HG02981 (cell line): Measurements from ENCODE around the gene PROB1.
"Not testable (repeated sequence)": the region's sequence is repeated elsewhere in the genome, so short reads cannot be mapped to it uniquely, and the experiment has no call there.

Source experiments
- ATAC-seq: cut with Tn5 transposase; IDR thresholded peaks from one replicate; pipeline ENCODE4 v1.9.1; 2021; ENCODE audit warnings: mild to moderate bottlenecking, moderate library complexity; ENCODE audit not compliant: unreplicated experiment

The PROB1 gene

DNA sequence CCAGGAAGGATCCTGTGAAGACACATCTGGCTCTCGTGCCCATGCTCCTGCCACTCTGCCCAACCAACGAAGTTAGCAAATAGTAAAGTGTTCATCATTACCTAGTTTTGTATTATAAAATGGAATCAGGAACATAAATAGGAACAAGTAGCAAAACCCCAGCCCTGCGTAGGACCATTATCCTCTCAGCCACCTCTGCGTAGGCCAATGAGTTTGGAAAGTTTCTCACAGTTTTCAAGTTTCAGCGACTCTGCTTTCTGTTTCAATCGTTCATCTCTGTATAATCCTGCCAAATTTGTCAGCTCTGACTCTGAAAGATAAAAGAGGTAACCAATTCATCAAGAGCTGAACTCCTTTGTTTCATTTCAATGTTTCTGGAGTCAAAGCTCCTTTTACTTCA is 19.1 kb upstream of the PROB1 start:
- ATAC-seq: no peak

DNA sequence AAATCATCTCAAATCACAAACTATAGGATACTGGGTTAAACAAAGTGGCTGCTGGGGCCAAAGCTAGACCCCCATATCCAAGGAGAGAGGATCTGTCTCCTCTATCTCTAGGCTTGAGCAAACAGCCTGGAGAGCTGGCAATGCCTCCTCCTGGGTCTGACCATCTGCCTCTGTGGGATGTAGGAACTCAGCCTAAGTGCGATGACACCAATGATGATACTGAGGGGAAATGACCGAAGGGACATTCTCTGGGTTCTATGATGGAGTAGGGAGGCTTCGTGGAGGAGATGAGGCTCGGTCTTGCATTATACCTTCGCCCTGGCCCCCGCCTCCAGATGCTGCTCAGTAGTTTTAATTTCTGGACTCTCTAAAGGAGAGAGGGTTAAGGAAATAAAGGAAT is 18.2 kb upstream of the PROB1 start:
- no peak for ATAC-seq

DNA sequence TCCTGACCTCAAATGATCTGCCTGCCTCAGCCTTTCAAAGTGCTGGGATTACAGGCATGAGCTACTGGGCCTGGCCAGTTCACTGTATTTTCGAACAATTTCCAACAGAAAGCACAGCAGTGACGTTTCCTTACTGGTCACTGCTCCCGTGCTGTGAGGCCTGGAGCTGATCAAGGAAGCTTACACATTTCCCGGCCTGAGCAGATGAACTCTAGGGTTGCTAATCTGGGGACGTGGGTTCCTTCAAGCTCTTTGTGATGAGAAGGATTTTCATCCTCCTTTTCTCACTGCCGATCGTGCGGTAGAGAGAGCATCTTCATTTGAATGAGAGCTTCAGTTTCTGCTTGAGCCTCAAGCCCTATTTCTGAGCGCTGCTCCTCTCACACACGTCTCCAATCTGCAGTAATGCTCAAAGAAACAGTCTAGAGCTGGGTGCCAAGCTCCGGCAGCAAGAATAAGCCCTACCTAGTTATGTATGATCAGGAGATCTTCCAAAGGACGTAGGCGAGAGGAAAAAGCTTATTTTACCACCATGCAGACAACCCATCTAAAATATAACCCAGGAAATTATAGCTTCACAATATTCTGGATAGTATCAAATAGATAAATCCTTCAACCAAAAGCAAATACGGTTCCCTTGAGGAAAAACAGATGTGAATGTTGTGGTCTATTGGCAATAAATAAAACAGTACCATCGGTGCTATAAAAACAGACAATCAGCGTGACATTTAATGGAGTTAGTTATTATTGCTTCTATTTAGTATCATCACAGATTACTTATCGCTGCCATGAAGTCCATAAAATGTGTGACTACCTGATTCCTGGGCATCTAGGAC is 16.3 kb upstream of the PROB1 start:
- no peak for ATAC-seq

DNA sequence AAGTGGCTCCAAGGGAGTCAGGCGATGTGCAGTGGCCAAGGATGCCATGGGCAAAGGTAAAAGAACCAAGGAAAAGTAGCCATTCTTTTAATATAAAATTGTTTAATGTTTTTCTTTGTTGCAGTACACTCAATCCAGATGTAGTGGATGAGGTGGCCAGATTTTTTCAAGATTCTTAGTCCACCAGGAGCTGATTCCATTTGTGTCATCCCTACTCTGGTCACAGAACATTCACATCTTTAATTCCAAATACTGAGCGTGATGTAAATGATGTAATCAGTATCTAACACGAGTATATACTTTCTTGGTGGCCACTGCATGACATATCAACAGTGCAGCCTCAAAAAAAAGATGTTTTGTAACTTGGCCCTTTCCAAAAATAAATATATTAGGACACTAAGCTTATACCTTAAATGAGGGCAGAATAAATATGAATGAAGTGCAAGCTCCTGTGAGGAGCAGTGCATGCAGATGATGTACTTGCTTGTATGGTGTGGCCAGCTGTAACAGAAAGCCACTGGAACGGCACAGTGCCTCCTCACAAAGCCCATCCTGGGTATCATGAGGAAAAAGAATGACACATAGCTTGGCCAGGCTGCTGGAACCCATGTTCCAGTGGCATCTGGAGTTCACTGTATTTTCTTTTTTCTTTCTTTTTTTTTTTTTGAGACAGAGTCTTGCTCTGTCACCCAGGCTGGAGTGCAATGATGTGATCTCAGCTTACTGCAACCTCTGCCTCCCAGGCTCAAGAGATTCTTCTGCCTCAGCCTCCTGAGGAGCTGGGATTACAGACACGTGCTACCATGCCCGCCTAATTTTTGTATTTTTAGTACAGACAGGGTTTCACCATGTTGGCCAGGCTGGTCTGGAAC is 15.5 kb upstream of the PROB1 start:
- ATAC-seq: no peak

DNA sequence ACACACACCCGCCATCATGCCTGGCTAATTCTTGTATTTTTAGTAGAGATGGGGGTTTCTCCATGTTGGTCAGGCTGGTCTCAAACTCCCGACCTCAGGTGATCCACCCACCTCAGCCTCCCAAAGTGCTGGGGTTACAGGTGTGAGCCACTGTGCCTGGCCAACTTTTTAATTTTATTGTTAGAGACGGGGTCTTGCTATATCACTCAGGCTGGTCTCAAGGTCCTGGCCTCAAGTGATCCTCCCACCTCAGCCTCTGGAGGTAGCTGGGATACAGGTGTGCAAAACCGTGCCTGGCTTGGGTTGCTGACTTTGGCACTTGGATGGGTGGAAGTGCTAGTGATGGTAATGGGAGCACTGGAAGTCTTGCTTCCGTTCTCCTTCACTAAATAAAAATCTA is 14.2 kb upstream of the PROB1 start:
- ATAC-seq: not testable (repeated sequence)

DNA sequence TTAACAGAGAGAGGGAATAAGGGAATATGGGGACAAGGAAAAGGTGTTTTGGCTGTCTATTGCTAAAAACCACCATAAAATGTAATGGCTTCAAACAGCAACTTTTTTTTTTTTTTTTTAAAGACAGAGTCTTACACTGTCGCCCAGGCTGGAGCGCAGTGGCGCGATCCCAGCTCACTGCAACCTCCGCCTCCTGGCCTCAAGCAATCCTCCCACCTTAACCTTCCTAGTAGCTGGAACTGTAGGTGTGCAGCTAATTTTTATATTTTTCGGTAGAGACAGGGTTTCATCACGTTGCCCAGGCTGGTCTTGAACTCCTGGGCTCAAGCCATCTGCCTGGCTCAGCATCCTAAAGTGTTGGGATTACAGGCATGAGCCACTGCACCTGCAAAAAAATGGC is 13.3 kb upstream of the PROB1 start:
- ATAC-seq: no peak

DNA sequence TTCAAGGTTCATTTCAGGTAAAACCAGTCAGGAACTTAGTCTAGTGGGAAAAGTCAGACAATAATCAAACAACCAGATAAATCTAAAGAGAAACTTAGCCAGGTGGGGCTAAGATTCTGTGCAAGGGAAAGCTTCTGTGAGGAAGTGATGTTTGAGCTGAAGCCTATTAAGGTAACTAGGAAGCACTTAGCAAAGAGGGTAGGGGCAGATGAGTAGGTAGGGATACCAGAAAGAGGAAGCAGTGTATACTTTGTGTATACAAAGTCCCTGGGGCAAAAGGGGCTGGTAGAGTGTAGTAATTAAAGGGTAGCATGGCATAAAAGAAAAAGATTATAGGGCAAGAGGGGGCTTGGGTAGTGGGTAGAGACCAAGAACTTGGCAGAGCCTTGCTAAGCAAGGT is 12.6 kb upstream of the PROB1 start:
- ATAC-seq: no peak

DNA sequence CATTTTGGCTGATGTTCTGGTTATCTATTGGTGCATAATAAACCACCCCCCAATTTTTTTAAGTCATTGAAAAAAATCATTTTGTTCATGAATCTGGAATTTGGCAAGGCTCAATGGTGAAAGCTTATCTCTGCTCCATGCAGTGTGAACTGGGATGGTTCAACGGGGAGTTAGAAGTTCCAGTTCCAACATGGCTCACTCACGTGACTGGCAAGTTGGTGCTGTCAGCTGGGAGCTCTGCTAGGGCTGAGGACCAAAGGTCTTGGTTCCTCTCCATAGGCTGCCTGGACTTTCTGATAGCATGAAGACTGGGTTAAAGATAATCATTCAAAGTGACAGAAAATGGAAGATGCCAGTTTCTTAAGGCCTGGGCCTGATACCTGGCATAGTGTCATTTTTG is 12.1 kb upstream of the PROB1 start:
- ATAC-seq: no peak

DNA sequence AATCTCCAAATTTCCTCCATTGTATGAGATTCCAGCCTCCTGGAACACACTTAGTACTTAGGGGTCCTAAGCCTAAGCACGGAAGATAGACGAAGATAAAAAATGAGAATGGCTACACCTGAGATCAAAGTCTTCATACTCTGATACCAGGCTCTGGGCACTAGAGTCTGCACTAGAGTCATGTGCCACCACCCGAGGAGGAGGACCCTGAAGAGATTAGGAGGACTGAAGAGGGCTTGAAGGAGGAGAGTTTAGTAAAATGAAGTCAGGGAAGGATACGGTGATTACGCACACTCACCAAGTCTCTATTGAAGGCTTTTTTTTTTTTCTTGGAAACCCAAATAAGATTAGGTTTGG is 9.6 kb upstream of the PROB1 start:
- no peak for ATAC-seq

DNA sequence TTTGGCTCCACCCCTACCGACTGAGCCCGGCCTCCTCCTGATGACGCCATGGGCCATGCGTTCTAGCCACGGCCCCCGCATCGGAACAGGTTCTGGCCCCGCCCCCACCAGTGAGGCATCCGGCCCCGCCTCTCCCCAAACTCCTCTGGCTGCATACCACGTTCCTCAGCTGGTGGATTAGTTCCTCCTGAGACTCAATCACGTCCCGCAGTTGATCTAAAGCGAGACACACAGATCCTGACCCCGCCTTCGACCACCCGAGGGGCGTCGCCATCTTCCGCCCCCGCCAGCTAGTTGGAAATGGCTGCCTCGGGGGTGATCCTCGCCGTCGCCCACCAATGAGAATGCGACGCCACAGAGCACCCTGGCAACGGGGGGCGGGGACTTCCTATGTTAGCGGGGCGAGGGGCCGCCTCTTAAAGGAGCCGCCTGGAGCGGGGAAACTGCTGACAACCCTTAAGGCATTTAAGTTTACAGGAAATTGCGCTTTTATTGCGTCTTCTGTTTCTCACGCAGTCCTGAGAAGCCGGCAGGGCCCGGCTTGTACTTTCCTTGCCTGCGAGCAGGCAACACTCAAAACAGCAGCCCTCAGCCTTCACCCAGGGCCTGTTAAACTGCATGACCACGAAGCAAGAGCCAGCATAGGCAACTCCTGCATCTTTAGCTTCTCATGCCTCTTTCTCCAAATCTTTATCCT is 9.0 kb upstream of the PROB1 start, which contains the start of gene SPATA24:
TSS of gene SPATA24 (minus strand) at position 303 of the 697 bp plus-strand sequence. CDS start at position 274, 29 bp downstream.
- peak; percentile 87 for ATAC-seq

DNA sequence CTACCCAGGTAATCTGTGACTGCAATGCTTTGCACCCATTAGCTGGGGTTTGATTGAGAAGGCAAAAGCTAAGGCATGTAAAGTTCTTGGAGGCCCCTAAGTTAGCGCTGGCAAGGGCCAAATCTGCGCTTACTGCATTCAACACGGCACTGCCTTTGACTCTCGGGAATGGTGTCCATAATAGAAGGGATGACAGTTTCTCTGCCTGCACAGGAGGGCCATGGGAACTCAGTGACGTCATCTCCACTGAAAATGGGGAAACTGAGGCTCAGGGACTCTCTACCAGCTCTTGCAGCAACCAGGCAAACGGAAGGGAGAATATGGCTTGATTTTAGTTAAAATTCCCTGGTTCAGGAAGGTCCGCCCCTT is 8.5 kb upstream of the PROB1 start:
- no peak for ATAC-seq

DNA sequence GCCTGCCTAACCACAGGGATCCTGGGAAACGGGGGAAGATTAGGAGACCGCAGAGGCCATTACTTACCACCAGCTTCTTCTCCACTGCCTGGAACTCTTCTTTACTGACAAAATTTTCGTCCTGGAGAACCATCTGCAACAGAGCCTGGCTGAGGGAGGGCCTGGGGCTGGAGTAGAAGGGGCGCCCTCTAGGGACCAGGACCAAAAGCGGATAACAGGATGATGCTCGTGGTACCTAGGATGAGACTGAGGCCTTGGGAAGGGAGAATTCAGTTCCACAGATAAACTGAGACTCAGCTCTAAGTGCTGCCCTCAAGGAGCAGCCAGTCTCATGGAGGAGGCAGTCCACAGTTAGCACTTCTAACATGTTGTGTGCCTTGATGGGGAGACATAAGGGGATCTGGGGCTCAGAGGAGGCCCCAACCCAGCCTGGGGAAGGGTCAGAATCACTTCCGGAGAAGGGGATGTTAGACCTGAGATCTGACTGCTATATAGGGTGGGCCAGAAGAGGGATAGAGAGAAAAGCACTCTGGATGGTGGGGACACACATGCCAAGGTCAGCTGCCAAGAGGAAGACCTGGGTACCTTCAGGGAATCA is 7.8 kb upstream of the PROB1 start:
- no peak for ATAC-seq

DNA sequence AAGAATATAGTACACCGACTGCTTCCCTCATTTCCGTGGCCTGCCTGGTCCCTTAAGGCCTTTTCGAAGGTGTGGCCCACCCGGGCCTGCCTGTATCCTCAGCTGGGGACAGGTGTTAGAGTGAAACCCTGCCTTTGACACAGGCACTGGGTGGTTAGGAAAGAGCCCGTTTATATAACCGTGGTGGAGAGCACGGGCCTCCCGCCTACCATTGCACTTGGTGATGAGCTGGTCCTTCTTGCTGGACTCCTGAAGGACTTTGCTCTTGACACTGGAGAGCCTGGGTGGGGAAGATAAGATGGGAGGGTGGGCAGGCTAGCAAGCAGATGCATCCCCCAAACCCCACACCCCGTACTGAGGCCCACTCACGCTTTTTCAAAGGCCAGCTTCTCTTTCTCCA is 6.6 kb upstream of the PROB1 start:
- no peak for ATAC-seq

DNA sequence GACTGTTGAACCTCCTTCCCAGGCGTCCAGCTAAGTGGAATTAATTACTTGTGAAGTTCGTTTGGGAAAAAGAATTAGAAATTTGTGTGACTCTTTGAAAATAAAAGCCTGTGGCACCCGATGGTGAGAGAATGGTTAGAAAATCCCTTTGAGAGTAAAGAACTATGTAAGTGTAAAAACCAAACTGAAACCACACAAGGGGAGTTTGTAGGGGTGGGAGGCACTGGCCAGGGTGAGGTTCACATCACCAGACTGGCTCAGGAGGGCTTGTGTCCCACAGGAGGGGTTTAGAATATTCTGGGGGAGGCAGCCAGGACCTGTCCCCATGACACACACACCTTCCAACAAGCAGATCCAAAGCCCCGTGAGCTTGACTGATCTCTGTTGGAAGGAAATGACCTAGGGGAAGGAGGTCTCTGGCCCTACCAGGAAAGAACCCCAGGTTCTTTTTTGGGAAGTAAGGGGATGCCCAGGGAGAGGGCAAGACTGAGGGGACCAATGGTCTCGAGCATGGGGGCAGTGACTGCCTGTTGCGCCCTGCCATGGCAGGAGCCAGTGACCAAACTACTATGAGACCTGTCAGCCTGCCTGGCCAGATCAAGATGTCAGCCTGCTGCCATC is 4.7 kb upstream of the PROB1 start:
- ATAC-seq: no peak

DNA sequence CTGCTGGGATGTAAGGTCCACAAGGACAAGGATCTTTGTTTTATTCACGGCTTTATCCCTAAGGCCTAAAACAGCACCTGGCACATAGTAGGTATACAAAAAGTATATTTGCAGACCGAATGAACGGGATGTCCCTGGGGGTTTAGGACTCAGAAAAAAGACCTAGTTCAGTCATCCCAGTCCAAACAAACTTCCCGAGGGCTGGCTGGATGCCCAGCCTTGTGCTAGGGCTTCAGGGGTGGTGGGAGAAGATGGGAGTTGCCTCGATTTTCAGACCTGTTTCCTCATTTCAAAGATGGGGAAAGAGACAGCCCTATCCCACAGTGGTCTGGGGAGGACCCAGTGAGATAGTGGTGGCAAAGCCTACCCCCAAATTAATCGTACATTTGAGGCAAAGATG is 3.0 kb upstream of the PROB1 start:
- ATAC-seq: no peak

DNA sequence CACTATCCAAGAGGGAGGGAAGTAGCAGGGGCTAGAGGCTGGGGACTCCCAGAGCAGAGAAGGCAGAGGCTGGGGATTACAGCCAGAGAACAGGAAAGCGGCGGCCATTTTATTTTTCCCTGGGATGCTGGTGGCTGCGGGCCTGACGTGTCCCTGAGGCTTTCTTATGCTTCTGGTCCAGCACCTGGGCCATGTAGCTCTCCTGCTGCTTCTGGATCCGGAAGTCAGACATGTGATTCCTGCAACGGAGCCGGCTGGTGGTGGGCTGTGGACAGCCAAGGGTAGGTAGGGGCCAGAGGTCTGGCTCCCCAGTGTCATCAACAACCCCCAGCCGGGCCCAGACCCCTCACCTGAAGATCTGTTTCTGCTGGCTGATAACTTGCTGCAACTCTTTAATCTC is 1.8 kb upstream of the PROB1 start:
- ATAC-seq: no peak

DNA sequence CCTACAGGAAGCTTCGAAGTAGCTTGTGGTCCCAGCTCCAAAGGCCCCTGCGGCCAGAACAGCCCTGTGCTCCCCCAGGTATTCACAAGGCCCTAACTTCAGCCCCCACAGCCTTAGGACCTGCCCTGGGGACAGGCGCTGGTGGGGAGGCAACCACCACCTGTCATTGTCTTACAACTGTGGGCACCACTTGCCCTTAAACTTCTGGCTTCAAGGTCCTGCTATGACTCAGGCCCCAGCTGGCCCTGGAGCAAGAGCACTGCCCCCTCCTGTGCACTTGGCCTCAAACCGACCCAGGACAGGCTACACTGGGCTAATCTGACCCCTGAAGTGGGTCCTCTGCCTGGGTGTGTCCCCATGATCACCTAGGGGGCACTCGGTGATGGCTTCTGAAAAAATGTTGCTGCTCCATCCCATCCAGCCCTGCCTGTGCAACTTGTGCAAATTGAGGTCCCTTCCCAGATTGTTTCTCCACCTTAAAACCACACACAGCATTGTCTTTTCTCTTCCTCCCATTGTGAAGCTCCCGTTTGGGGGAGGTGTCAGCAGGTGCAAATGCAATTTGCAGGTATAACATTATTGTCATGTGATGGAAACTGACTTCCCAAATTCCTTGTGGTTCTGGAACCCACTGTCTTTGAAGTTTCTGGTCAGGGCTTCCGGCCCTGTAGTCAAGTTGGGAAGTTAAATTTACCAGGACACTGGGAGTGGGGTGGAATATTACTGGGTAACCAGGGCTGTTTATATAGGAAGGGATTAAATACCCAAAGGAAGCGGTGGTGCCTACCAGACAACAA is 1.1 kb upstream of the PROB1 start:
- ATAC-seq: no peak

DNA sequence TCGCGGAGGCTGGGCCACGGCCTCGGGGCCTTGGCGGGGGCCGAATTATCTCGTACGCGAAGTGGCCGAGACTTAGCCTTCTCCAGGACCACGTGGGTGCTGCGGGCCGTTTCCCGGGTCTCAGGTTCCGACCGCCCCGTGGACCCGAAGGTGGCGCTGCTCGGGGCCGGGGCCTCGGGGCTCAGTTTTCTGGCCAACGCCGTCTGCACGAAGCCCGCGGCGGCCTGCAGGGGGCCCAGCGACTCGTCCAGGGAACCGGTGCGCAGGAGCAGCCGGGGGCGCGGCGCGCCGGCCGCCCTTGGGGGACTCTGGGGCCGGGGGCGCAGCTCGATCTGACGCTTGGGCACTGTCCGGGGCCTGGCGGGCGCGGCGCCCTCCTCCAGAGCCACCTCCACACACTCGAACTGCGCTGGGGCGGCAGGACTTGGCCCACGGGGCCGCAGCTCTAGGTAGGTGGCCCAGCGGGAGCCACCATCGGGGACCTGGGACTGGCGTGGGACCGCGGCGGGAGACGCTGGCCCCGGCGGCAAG is 716 bp downstream of the PROB1 start:
- ATAC-seq: peak; percentile 19

DNA sequence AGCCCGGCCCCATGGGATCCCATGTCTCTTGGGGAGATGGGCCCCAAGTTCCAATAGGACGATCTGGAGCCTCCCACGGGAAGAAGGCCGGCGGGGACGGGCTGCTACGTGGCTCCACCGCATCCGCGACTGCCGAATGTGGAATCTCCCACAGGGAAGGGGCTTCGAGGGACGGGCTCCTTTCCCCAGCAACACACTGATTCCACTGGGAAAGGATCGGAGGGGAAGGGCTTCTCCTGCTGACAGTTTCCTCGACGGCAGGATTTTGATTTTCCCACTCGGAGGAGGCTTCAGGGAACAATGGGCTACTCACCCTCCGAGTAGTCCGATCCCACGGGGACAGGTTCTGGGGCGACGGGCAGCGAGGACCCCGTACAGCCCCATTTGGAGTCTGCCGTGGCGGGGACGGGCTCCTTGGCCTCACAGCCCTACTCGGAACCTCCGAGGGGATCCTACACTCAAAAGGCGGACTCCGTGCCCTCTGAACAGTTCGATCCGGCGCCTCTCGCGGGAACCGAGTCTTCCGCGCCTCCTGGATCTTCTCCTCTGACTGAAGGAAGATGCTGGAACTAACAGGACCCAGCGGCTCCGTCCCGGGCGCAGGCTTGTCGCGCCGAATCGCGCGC is 1.3 kb downstream of the PROB1 start:
- no peak for ATAC-seq
